CD14-positive monocyte (primary cell): ENCODE data around the gene DYNC1H1. TPM values are rescaled to one million over a fixed set of nuclear protein-coding genes. Genes with fewer than 3 reads are reported as not detected.

Source experiments
- DNase-seq, 3 donors: peaks; one replicate each; pipeline ENCODE4 v3.0.0-alpha.2; 2011 to 2022
- H2AFZ ChIP-seq: 2 replicates; pipeline ENCODE4 v1.6.0; 2012; ENCODE audit warnings: mild to moderate bottlenecking, low read depth, low read length, inconsistent platforms; ENCODE audit not compliant: insufficient read depth, poor library complexity, severe bottlenecking
- H3K27ac ChIP-seq, 2 donors: 1 replicate in 1 of 2; 2 replicates in 1 of 2; pipeline ENCODE4 v1.5.1; 2012 to 2013; ENCODE audit warnings: low read length in 2 of 2, control low read depth in 1 of 2, inconsistent platforms in 1 of 2, low read depth in 1 of 2, mild to moderate bottlenecking in 1 of 2
- H3K27me3 ChIP-seq, 2 donors: one replicate each; pipeline versions ENCODE4 v1.6.0 to v1.6.1; 2011 to 2013; ENCODE audit warnings: low read length in 2 of 2; ENCODE audit not compliant: control insufficient read depth in 2 of 2, insufficient read depth in 2 of 2
- H3K36me3 ChIP-seq, 2 donors: replicated peaks in 1 of 2; 1 replicate in 1 of 2; 2 replicates in 1 of 2; pipeline versions ENCODE4 v1.5.1 to v1.6.1; 2012 to 2013; ENCODE audit warnings: low read length in 2 of 2, control low read depth in 1 of 2, inconsistent platforms in 1 of 2, mild to moderate bottlenecking in 1 of 2; ENCODE audit not compliant: insufficient read depth in 2 of 2, control insufficient read depth in 1 of 2
- H3K4me1 ChIP-seq, 2 donors: 1 replicate in 1 of 2; 2 replicates in 1 of 2; pipeline versions ENCODE4 v1.5.1 to v1.6.1; 2012 to 2013; ENCODE audit warnings: low read length in 2 of 2, control low read depth in 1 of 2, inconsistent platforms in 1 of 2, mild to moderate bottlenecking in 1 of 2, moderate library complexity in 1 of 2; ENCODE audit not compliant: insufficient read depth in 2 of 2, control insufficient read depth in 1 of 2
- H3K4me2 ChIP-seq: replicated peaks from 2 replicates; pipeline ENCODE3; 2012; ENCODE audit warnings: low read length, moderate library complexity, mild to moderate bottlenecking; ENCODE audit not compliant: poor library complexity, severe bottlenecking; ENCODE audit errors: extremely low read depth
- H3K4me3 ChIP-seq, 3 experiments: fragments of 200-600 bp in 1 of 3; sonication (generic) in 1 of 3; replicated peaks in 1 of 3; 1 replicate in 2 of 3; 2 replicates in 1 of 3; pipeline ENCODE4 v1.5.1; 2011 to 2013; ENCODE audit warnings: low read length in 3 of 3, mild to moderate bottlenecking in 3 of 3, control low read depth in 2 of 3, low read depth in 2 of 3, inconsistent platforms in 1 of 3, moderate library complexity in 1 of 3
- H3K79me2 ChIP-seq: 2 replicates; pipeline ENCODE4 v1.6.0; 2012; ENCODE audit warnings: mild to moderate bottlenecking, control low read depth, inconsistent platforms, low read length, moderate library complexity; ENCODE audit not compliant: insufficient read depth
- H3K9ac ChIP-seq: 2 replicates; pipeline ENCODE4 v1.6.0; 2017; ENCODE audit warnings: low read length, mild to moderate bottlenecking; ENCODE audit not compliant: insufficient read depth, poor library complexity, severe bottlenecking
- H3K9me3 ChIP-seq, 2 donors: replicated peaks in 1 of 2; 1 replicate in 1 of 2; 2 replicates in 1 of 2; pipeline versions ENCODE4 v1.5.1 to v1.6.1; 2012 to 2013; ENCODE audit warnings: low read length in 2 of 2, control low read depth in 1 of 2; ENCODE audit not compliant: control insufficient read depth in 1 of 2, insufficient read depth in 1 of 2
- H4K20me1 ChIP-seq: 2 replicates; pipeline ENCODE4 v1.6.0; 2012; ENCODE audit warnings: mild to moderate bottlenecking, low read length, control low read depth, moderate library complexity; ENCODE audit not compliant: insufficient read depth
- H3K27ac Mint-ChIP-seq, 7 donors: one replicate each; pipeline ENCODE4 v1.8.0; 2020; ENCODE audit warnings: mild to moderate bottlenecking in 7 of 7, mixed read lengths in 7 of 7, moderate library complexity in 6 of 7, inconsistent platforms in 2 of 7
- H3K27me3 Mint-ChIP-seq, 3 donors: one replicate each; pipeline ENCODE4 v1.8.0; 2021 to 2022; ENCODE audit warnings: low read depth in 3 of 3, mild to moderate bottlenecking in 3 of 3, mixed read lengths in 3 of 3, moderate library complexity in 3 of 3, inconsistent platforms in 1 of 3
- H3K36me3 Mint-ChIP-seq, 2 donors: one replicate each; pipeline ENCODE4 v1.8.0; 2020; ENCODE audit warnings: mixed read lengths in 2 of 2, inconsistent platforms in 1 of 2, mild to moderate bottlenecking in 1 of 2
- H3K4me1 Mint-ChIP-seq: one replicate; pipeline ENCODE4 v1.8.0; 2020; ENCODE audit warnings: mild to moderate bottlenecking, mixed read lengths
- H3K4me3 Mint-ChIP-seq, 2 donors: one replicate each; pipeline ENCODE4 v1.8.0; 2020; ENCODE audit warnings: mild to moderate bottlenecking in 2 of 2, mixed read lengths in 2 of 2, moderate library complexity in 1 of 2
- H3K9me3 Mint-ChIP-seq, 7 donors: one replicate each; pipeline ENCODE4 v1.8.0; 2020 to 2022; ENCODE audit warnings: mixed read lengths in 7 of 7, mild to moderate bottlenecking in 6 of 7, moderate library complexity in 6 of 7, inconsistent platforms in 2 of 7
- CTCF ChIP-seq: fragments of 200-600 bp; IDR thresholded peaks from one replicate; pipeline ENCODE4 v1.8.0; 2022; ENCODE audit warnings: antibody characterized with exemption, mild to moderate bottlenecking
- WGBS: methylation state at CpG from one replicate; pipeline ENCODE4 v1.1.5; 2013; ENCODE audit warnings: missing lambda C conversion rate; ENCODE audit not compliant: insufficient coverage; 5-methylcytosine and 5-hydroxymethylcytosine counted together
- intact Hi-C, 2 donors: fragments of 100-400 bp; cut with micrococcal nuclease; formaldehyde crosslinking; loops; one replicate each; pipeline versions ENCODE4 v1.15.0 to v1.15.1; 2023
- polyA plus RNA-seq, 3 donors: library from polyadenylated mRNA; depleted of rRNA in 1 of 3; unstranded in 2 of 3; stranded (reverse) in 1 of 3; fragments of 300-500 nt in 2 of 3; fragments of >200 nt in 1 of 3; fragmentation: Illumina TruSeq in 2 of 3; gene quantifications; 1 replicate in 2 of 3; 2 replicates in 1 of 3; pipeline ENCODE4 v1.2.3, GENCODE V29; 2012 to 2021

Gene DYNC1H1
- polyA plus RNA-seq, 3 donors = 14.7 to 87.3 (median 23.6) TPM

GRCh38 chr14:101918065-101918989 is 46.0 kb upstream of the DYNC1H1 start:
- H3K4me1 Mint-ChIP-seq = no peaks in the 10 kb centered on the region
- peak overlapping the region in 3 of 7 donors; percentile 42 to 72 (median 60) for H3K27ac Mint-ChIP-seq
- H3K27me3 Mint-ChIP-seq = peaks cover 0 to 2% (median 2%) of the 10 kb centered on the region in 3 donors
- H3K4me3 Mint-ChIP-seq = no peak overlapping the region
- Histone ChIP-seq H4K20me1 (no peaks in the 10 kb centered on the region), H3K4me2 (no peak overlapping the region), H3K4me3 (no peak overlapping the region), H3K9me3 (no peaks in the 10 kb centered on the region), H3K27ac (no peak overlapping the region), H3K36me3 (peaks cover 49 to 89% of the 10 kb centered on the region in 2 donors), H2AFZ (no peak overlapping the region), H3K4me1 (no peaks in the 10 kb centered on the region), H3K79me2 (no peaks in the 10 kb centered on the region), H3K27me3 (no peaks in the 10 kb centered on the region), H3K9ac (no peak overlapping the region)
- intact Hi-C loops = no loop called here
- peaks cover 60 to 79% of the 10 kb centered on the region in 2 donors for H3K36me3 Mint-ChIP-seq
- H3K9me3 Mint-ChIP-seq = peaks cover 0 to 4% (median 0%) of the 10 kb centered on the region in 7 donors
- 96% methylated on average over 6 of the region's 22 CpGs for WGBS
- TF ChIP-seq CTCF = no peak
- no peak for DNase-seq

- no peak overlapping the region for H2AFZ ChIP-seq
- peaks cover 0 to 4% (median 0%) of the 10 kb centered on the region in 7 donors for H3K9me3 Mint-ChIP-seq
- H3K4me2 ChIP-seq = no peak overlapping the region
- no peaks in the 10 kb centered on the region for H3K79me2 ChIP-seq
- H3K27me3 ChIP-seq = no peaks in the 10 kb centered on the region
- no peaks in the 10 kb centered on the region for H3K4me1 ChIP-seq
- intact Hi-C loops = no loop called here
- peak overlapping the region in 1 of 2 donors; percentile 36 for H3K27ac ChIP-seq
- H3K36me3 ChIP-seq = peaks cover 39 to 83% of the 10 kb centered on the region in 2 donors
- peaks cover 55 to 68% of the 10 kb centered on the region in 2 donors for H3K36me3 Mint-ChIP-seq
- H3K27me3 Mint-ChIP-seq = peaks cover 0 to 3% (median 2%) of the 10 kb centered on the region in 3 donors
- H4K20me1 ChIP-seq = no peaks in the 10 kb centered on the region
- no peak overlapping the region for H3K27ac Mint-ChIP-seq
- no peaks in the 10 kb centered on the region for H3K4me1 Mint-ChIP-seq
- no peak for TF ChIP-seq CTCF
- H3K4me3 Mint-ChIP-seq = no peak overlapping the region
- no peak for DNase-seq
- no peak overlapping the region for H3K4me3 ChIP-seq
- no peaks in the 10 kb centered on the region for H3K9me3 ChIP-seq
- no peak overlapping the region for H3K9ac ChIP-seq
- WGBS = 80% methylated on average over 1 of the region's 4 CpGs
Observed at GRCh38 chr14:101920271-101920670, 44.1 kb upstream of the DYNC1H1 start.
